Aorta (tissue), 5 donors: ENCODE results near the gene XRCC2. TPM values are rescaled to one million over a fixed set of nuclear protein-coding genes. Genes with fewer than 3 reads are reported as not detected.
"Not testable (repeated sequence)": the region's sequence is repeated elsewhere in the genome, so short reads cannot be mapped to it uniquely, and the experiment has no call there.

Experiments
- ATAC-seq: fragments of 200-7000 bp; cut with Tn5 transposase; one replicate; pipeline ENCODE4 v1.9.1; 2022; ENCODE audit warnings: moderate library complexity; ENCODE audit not compliant: low FRiP score
- DNase-seq, 2 donors: peaks; one replicate each; pipeline ENCODE4 v3.0.0-alpha.2; 2020
- H3K27ac ChIP-seq, 2 donors: one replicate each; pipeline ENCODE4 v1.5.1; 2013; ENCODE audit warnings: low read length in 2 of 2, mild to moderate bottlenecking in 2 of 2, moderate library complexity in 2 of 2, control low read depth in 1 of 2, inconsistent platforms in 1 of 2, low read depth in 1 of 2
- H3K27me3 ChIP-seq, 2 donors: one replicate each; pipeline ENCODE4 v1.6.1; 2013; ENCODE audit warnings: control low read depth in 1 of 2, low read length in 1 of 2, mild to moderate bottlenecking in 1 of 2, moderate library complexity in 1 of 2; ENCODE audit not compliant: insufficient read depth in 2 of 2, control insufficient read depth in 1 of 2
- H3K36me3 ChIP-seq, 2 donors: one replicate each; pipeline ENCODE4 v1.6.1; 2013; ENCODE audit warnings: control low read depth in 1 of 2, low read length in 1 of 2, mild to moderate bottlenecking in 1 of 2; ENCODE audit not compliant: insufficient read depth in 2 of 2, control insufficient read depth in 1 of 2
- H3K4me1 ChIP-seq, 2 donors: one replicate each; pipeline ENCODE4 v1.6.1; 2013; ENCODE audit warnings: low read length in 2 of 2, control low read depth in 1 of 2, mild to moderate bottlenecking in 1 of 2, moderate library complexity in 1 of 2; ENCODE audit not compliant: insufficient read depth in 2 of 2, control insufficient read depth in 1 of 2
- H3K4me3 ChIP-seq, 2 donors: one replicate each; pipeline ENCODE4 v1.5.1; 2013; ENCODE audit warnings: low read length in 2 of 2, control low read depth in 1 of 2, mild to moderate bottlenecking in 1 of 2
- H3K9me3 ChIP-seq: one replicate; pipeline ENCODE4 v1.6.1; 2013; ENCODE audit warnings: mild to moderate bottlenecking, low read length; ENCODE audit not compliant: control insufficient read depth
- WGBS, 2 donors: extraction: QIAGEN DNeasy Blood & Tissue Kit; methylation state at CpG; one replicate each; pipeline ENCODE4 v1.1.7; 2013; 5-methylcytosine and 5-hydroxymethylcytosine counted together
- intact Hi-C, 2 donors: fragments of 100-400 bp; cut with DNase I; formaldehyde crosslinking; loops; one replicate each; pipeline versions ENCODE4 v1.14.2 to v1.15.0; 2022
- long read RNA-seq, 2 donors: library from polyadenylated mRNA; unstranded; transcript quantifications; one replicate each; pipeline ENCODE4 v2.0.0, GENCODE V29; 2020 to 2021
- polyA plus RNA-seq, 2 donors: library from polyadenylated mRNA; stranded (reverse); fragments of 200-250 nt; gene quantifications; one replicate each; pipeline ENCODE4 v1.2.3, GENCODE V29; 2013
- total RNA-seq, 2 donors: library from RNA; stranded (reverse); fragmentation: NEBNext Ultra II Directional; extraction: Animal tissue kit (Norgen Biotek cat#: 25700); gene quantifications; one replicate each; pipeline ENCODE4 v1.2.1, GENCODE V29; 2021
- donor health status: healthy with polysubstance abuse.
- donor health status: Bipolar disorder and iron deficiency.
- donor health status: DM: no; HTN: no; CAD: no.
- donor health status: DM: no; HTN: no; CAD: no.
- donor health status: DM: yes; HTN: yes; CAD: no.

Gene XRCC2
- total RNA-seq: under 1 TPM; 0.19 to 0.57 TPM
- polyA plus RNA-seq: under 1 TPM in 1 of 2 donors, not detected in 1; 0.13 TPM
- long read RNA-seq, donor 1, partial matches to known transcripts: 0 of 1 reads
- long read RNA-seq, donor 1, other reads (novel, unspliced or antisense): 0 of 1 reads
- long read RNA-seq, donor 2: 0 reads

- H3K27me3 ChIP-seq: no peaks in the 10 kb centered on the region
- WGBS, 2 donors: 3 to 4% methylated on average over 58 to 63 of the region's 63 CpGs
- DNase-seq (peak; percentile 93 to 97), ATAC-seq (peak; percentile 99)
- intact Hi-C loops: loop anchor here (5.0 to 10.0 kb wide), 3 partner anchors 81 to 331 kb away; partner anchors contain the start of gene ACTR3B (in 1 of the 2)
- no peak within 1 kb of the TSS for H3K27ac ChIP-seq
- peak within 1 kb of the TSS; percentile 57 to 65 for H3K4me3 ChIP-seq
- no peaks in the 10 kb centered on the region for H3K4me1 ChIP-seq
- H3K36me3 ChIP-seq: no peaks in the 10 kb centered on the region
- H3K9me3 ChIP-seq: no peaks in the 10 kb centered on the region
Measured at GRCh38 chr7:152675759-152676636, at the start of gene XRCC2. XRCC2 (minus strand) TSS chr7:152676141; CDS start chr7:152676079, 62 bp downstream.

GRCh38 chr7:152723364-152723763 lies 47.4 kb upstream of the XRCC2 start:
- Histone ChIP-seq H3K4me3 (no peak overlapping the region), H3K36me3 (no peaks in the 10 kb centered on the region), H3K27me3 (no peaks in the 10 kb centered on the region), H3K4me1 (no peaks in the 10 kb centered on the region), H3K27ac (no peak overlapping the region), H3K9me3 (no peaks in the 10 kb centered on the region)
- intact Hi-C loops: no loop called here
- DNase-seq (no peak), ATAC-seq (no peak)
- WGBS, 2 donors: 85 to 87% methylated on average over 2 of the region's 2 CpGs

GRCh38 chr7:152712412-152713042 lies 36.6 kb upstream of the XRCC2 start:
- H3K4me1 ChIP-seq, H3K27ac ChIP-seq, H3K36me3 ChIP-seq, H3K4me3 ChIP-seq, H3K9me3 ChIP-seq, DNase-seq, ATAC-seq, intact Hi-C loops, H3K27me3 ChIP-seq: not testable (repeated sequence)
- 92 to 93% methylated on average over 1 of the region's 1 CpG for WGBS, 2 donors

GRCh38 chr7:152711444-152711944 lies 35.6 kb upstream of the XRCC2 start:
- H3K27me3 ChIP-seq: no peaks in the 10 kb centered on the region
- WGBS, 2 donors: 90 to 92% methylated on average over 9 of the region's 9 CpGs
- intact Hi-C loops: no loop called here
- ATAC-seq (no peak), DNase-seq (no peak)
- no peak overlapping the region for H3K27ac ChIP-seq
- no peaks in the 10 kb centered on the region for H3K36me3 ChIP-seq
- no peaks in the 10 kb centered on the region for H3K9me3 ChIP-seq
- H3K4me3 ChIP-seq: no peak overlapping the region
- peaks cover 0 to 2% of the 10 kb centered on the region in 2 donors for H3K4me1 ChIP-seq

GRCh38 chr7:152710153-152710442 lies 34.2 kb upstream of the XRCC2 start:
- H3K27ac ChIP-seq: no peak overlapping the region
- no peak for DNase-seq
- no peak for ATAC-seq
- intact Hi-C loops: no loop called here
- H3K4me3 ChIP-seq: no peak overlapping the region
- 58 to 60% methylated on average over 2 of the region's 2 CpGs for WGBS, 2 donors
- peaks cover 0 to 2% of the 10 kb centered on the region in 2 donors for H3K4me1 ChIP-seq
- H3K9me3 ChIP-seq: no peaks in the 10 kb centered on the region
- no peaks in the 10 kb centered on the region for H3K36me3 ChIP-seq
- no peaks in the 10 kb centered on the region for H3K27me3 ChIP-seq

GRCh38 chr7:152709287-152710152 lies 33.6 kb upstream of the XRCC2 start:
- ATAC-seq (no peak), DNase-seq (no peak)
- Histone ChIP-seq H3K4me3 (no peak overlapping the region), H3K27ac (no peak overlapping the region), H3K9me3 (peaks cover 3% of the 10 kb centered on the region), H3K36me3 (no peaks in the 10 kb centered on the region), H3K4me1 (peaks cover 0 to 2% of the 10 kb centered on the region in 2 donors), H3K27me3 (no peaks in the 10 kb centered on the region)
- 52 to 66% methylated on average over 5 of the region's 5 CpGs for WGBS, 2 donors
- intact Hi-C loops: no loop called here

GRCh38 chr7:152704796-152705384 lies 28.9 kb upstream of the XRCC2 start:
- no peak for ATAC-seq
- Histone ChIP-seq H3K4me1 (peaks cover 0 to 2% of the 10 kb centered on the region in 2 donors), H3K36me3 (no peaks in the 10 kb centered on the region), H3K27me3 (no peaks in the 10 kb centered on the region), H3K9me3 (peaks cover 3% of the 10 kb centered on the region), H3K4me3 (no peak overlapping the region), H3K27ac (no peak overlapping the region)
- no peak for DNase-seq
- 96 to 100% methylated on average over 1 of the region's 1 CpG for WGBS, 2 donors
- intact Hi-C loops: no loop called here

GRCh38 chr7:152699079-152699478 lies 23.1 kb upstream of the XRCC2 start:
- Histone ChIP-seq H3K4me3 (no peak overlapping the region), H3K4me1 (no peaks in the 10 kb centered on the region), H3K9me3 (no peaks in the 10 kb centered on the region), H3K36me3 (no peaks in the 10 kb centered on the region), H3K27me3 (no peaks in the 10 kb centered on the region), H3K27ac (no peak overlapping the region)
- DNase-seq: no peak
- ATAC-seq: no peak
- intact Hi-C loops: no loop called here
